ENCODE data around the gene CATSPER1. TPM values are rescaled to one million over a fixed set of nuclear protein-coding genes. Genes with fewer than 3 reads are reported as not detected.

The CATSPER1 gene
- polyA plus RNA-seq, 1 of the 3 experiments (the other 2 are of a cell fraction), result 2.2 TPM

- Histone ChIP-seq H3K36me3 (replicated peaks in 1 of 2; ENCODE audit: control insufficient read depth in 1 of 2, insufficient read depth in 2 of 2, low read length in 1 of 2) (peaks cover 92% of the 10 kb centered on the region in 2 experiments), H3K27ac (ENCODE audit: low read depth in 2 of 2, low read length in 1 of 2) (no peak overlapping the region), H3K4me3 (ENCODE audit: low read depth in 2 of 2, low read length in 1 of 2) (no peak overlapping the region), H3K9me2 (no peaks in the 10 kb centered on the region), H3K9me3 (no peaks in the 10 kb centered on the region), H3K79me2 (ENCODE audit: insufficient read depth) (peaks cover 54% of the 10 kb centered on the region), H3K27me3 (ENCODE audit: insufficient read depth) (no peaks in the 10 kb centered on the region), H3K9ac (no peak overlapping the region), H3F3A (replicated peaks; ENCODE audit: insufficient read depth) (peaks cover 53% of the 10 kb centered on the region), H4K20me1 (ENCODE audit: insufficient read depth) (no peaks in the 10 kb centered on the region; the same call in 1 of the 2 replicates), H3K4me2 (no peak overlapping the region), H3K4me1 (ENCODE audit: control insufficient read depth in 1 of 2, insufficient read depth in 2 of 2, low read depth in 1 of 2, low read length in 1 of 2) (no peaks in the 10 kb centered on the region), H2AFZ (ENCODE audit: low read depth) (no peak overlapping the region)
- WGBS (ENCODE audit: low lambda C conversion rate), result 96% methylated on average over 2 of the region's 2 CpGs
- TF ChIP-seq RCOR1 (IDR thresholded peaks at IDR 0.05; ENCODE audit: low read length) (no peak), TEAD4 (IDR thresholded peaks at IDR 0.05; ENCODE audit: borderline replicate concordance, insufficient read depth) (no peak), USF1 (IDR thresholded peaks at IDR 0.05; ENCODE audit: borderline replicate concordance, low read depth) (no peak), USF2 (IDR thresholded peaks at IDR 0.05; ENCODE audit: borderline replicate concordance, low read depth, low read length) (no peak), CHD2 (IDR thresholded peaks at IDR 0.05; ENCODE audit: low read length, partially characterized antibody) (no peak), TCF12 (IDR thresholded peaks at IDR 0.05) (no peak), NFIC (IDR thresholded peaks at IDR 0.05; ENCODE audit: borderline replicate concordance) (no peak), YY1 (IDR thresholded peaks at IDR 0.05; ENCODE audit: low read depth) (no peak), EP300 (IDR thresholded peaks at IDR 0.05; ENCODE audit: borderline replicate concordance in 1 of 2, low read depth in 1 of 2, low read length in 1 of 2) (no peak)
- TF ChIP-seq, protein P1, sequence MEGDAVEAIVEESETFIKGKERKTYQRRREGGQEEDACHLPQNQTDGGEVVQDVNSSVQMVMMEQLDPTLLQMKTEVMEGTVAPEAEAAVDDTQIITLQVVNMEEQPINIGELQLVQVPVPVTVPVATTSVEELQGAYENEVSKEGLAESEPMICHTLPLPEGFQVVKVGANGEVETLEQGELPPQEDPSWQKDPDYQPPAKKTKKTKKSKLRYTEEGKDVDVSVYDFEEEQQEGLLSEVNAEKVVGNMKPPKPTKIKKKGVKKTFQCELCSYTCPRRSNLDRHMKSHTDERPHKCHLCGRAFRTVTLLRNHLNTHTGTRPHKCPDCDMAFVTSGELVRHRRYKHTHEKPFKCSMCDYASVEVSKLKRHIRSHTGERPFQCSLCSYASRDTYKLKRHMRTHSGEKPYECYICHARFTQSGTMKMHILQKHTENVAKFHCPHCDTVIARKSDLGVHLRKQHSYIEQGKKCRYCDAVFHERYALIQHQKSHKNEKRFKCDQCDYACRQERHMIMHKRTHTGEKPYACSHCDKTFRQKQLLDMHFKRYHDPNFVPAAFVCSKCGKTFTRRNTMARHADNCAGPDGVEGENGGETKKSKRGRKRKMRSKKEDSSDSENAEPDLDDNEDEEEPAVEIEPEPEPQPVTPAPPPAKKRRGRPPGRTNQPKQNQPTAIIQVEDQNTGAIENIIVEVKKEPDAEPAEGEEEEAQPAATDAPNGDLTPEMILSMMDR (IDR thresholded peaks at IDR 0.05), result no peak
- ChIA-PET POLR2A (interaction anchor here (1.6 kb wide), 1 partner anchor 10 kb away, joined by 6 read pairs; the partner anchor contains the start of gene SF3B2), CTCF (interaction anchor here (0.9 to 2.9 kb wide), 5 partner anchors 10 to 44 kb away, joined by 3 to 11 read pairs (median 4); partner anchors contain the start of gene SF3B2)
- no peak for DNase-seq
Observed at GRCh38 chr11:66062408-66062807, 36.1 kb upstream of the CATSPER1 start.

GRCh38 chr11:66061268-66061667 lies 35.0 kb upstream of the CATSPER1 start:
- H3K79me2 ChIP-seq (ENCODE audit: insufficient read depth), result peaks cover 58% of the 10 kb centered on the region
- WGBS (ENCODE audit: low lambda C conversion rate), result 91% methylated on average over 6 of the region's 6 CpGs
- no peaks in the 10 kb centered on the region for H3K9me2 ChIP-seq
- no peak overlapping the region for H2AFZ ChIP-seq (ENCODE audit: low read depth)
- no peak for DNase-seq
- no peak overlapping the region for H3K9ac ChIP-seq
- H4K20me1 ChIP-seq (ENCODE audit: insufficient read depth), result no peaks in the 10 kb centered on the region
- no peaks in the 10 kb centered on the region for H3K27me3 ChIP-seq (ENCODE audit: insufficient read depth)
- H3K9me3 ChIP-seq, result no peaks in the 10 kb centered on the region
- no peak overlapping the region; a peak in 1 of 4 replicates for H3K27ac ChIP-seq (ENCODE audit: low read depth in 2 of 2, low read length in 1 of 2)
- H3K4me1 ChIP-seq (ENCODE audit: control insufficient read depth in 1 of 2, insufficient read depth in 2 of 2, low read depth in 1 of 2, low read length in 1 of 2), result no peaks in the 10 kb centered on the region
- TF ChIP-seq FOXJ3 (CRISPR knock-in tag; IDR thresholded peaks at IDR 0.05) (no peak), SIN3A (IDR thresholded peaks at IDR 0.05; ENCODE audit: borderline replicate concordance, low read depth, low read length) (no peak), EP300 (IDR thresholded peaks at IDR 0.05; ENCODE audit: borderline replicate concordance in 1 of 2, low read depth in 1 of 2, low read length in 1 of 2) (no peak), TCF12 (IDR thresholded peaks at IDR 0.05) (no peak)
- TF ChIP-seq, protein P2, sequence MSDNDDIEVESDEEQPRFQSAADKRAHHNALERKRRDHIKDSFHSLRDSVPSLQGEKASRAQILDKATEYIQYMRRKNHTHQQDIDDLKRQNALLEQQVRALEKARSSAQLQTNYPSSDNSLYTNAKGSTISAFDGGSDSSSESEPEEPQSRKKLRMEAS (IDR thresholded peaks at IDR 0.05; ENCODE audit: low read depth), result no peak
- H3K4me2 ChIP-seq, result no peak overlapping the region
- ChIA-PET POLR2A (interaction anchor here (1.6 kb wide), 1 partner anchor 9 kb away, joined by 3 read pairs; the partner anchor contains the start of gene SF3B2), CTCF (no interaction called here)
- H3F3A ChIP-seq (replicated peaks; ENCODE audit: insufficient read depth), result peaks cover 43% of the 10 kb centered on the region
- peaks cover 92 to 94% of the 10 kb centered on the region in 2 experiments for H3K36me3 ChIP-seq (replicated peaks in 1 of 2; ENCODE audit: control insufficient read depth in 1 of 2, insufficient read depth in 2 of 2, low read length in 1 of 2)
- H3K4me3 ChIP-seq (ENCODE audit: low read depth in 2 of 2, low read length in 1 of 2), result no peak overlapping the region

Measured in SK-N-SH (cell line).